Activated CD4-positive, alpha-beta T cell treated with anti-CD3 and anti-CD28 coated beads, Interleukin-2, amount 50 U/mL, for 48 hours (primary cell): ENCODE measurements around the gene MGMT.

Experiments
- DNase-seq, 2 experiments: peaks; one replicate each; pipeline ENCODE4 v3.0.0-alpha.2; 2020

MGMT gene

DNA sequence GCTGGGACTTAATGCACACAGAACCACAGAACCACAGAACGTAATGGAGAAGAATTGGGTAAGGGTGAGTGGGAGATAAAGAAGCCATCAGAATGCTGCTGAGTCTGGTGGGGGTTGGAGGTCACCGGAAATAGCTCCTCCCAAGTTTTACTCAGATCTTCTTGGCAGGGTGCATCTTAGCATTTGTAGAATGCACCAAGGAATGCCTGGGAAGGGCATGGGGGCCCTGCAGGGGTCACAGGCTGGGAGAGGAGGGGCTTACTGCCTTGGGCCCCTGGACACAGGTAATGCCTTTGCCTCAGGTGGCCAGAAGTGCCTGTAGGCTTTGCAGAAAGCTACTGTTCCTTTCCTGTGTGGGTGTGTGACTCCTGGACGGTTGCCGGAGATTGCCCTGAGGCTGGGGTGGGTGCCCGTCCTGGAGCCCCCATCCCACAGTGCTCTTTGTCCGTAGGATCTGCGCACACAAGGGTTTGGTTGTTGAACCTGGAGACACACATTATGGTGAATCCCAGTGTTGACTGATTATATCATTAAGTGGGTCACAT, 55.1 kb downstream of the MGMT start:
- DNase-seq = no peak

DNA sequence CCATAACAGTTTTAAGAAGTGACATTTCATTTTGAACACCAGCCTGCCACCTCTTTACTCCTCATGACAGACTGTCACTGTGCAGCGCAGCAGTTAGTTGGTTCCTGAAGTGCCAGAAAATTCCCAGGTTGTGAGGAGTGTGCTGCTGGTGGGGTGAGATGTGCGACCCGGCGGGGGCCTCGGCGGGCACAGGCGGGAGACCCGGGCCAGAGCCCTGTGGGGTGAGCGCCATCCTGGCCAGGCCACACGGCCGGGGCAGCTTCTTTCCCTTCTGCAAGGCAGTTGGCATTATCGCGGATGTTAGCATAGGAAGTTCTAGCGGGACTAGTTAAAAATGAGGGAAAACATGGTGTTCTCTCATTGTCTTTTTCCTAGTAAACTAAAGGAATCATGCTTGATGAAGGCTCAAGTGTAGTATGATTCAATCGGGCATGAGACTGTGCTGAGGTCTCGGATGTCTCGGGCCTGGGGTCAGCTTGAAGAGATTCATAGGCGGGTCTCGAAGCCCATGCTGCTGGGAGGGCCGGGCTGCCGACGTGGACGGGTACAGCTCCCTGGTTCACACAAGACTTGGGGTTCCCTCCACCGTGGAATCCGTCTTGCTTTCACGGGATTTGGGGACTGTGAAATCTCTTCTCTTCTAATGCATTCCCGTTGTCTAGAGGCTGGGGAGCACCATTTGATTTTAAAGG, 56.1 kb downstream of the MGMT start:
- no peak for DNase-seq

DNA sequence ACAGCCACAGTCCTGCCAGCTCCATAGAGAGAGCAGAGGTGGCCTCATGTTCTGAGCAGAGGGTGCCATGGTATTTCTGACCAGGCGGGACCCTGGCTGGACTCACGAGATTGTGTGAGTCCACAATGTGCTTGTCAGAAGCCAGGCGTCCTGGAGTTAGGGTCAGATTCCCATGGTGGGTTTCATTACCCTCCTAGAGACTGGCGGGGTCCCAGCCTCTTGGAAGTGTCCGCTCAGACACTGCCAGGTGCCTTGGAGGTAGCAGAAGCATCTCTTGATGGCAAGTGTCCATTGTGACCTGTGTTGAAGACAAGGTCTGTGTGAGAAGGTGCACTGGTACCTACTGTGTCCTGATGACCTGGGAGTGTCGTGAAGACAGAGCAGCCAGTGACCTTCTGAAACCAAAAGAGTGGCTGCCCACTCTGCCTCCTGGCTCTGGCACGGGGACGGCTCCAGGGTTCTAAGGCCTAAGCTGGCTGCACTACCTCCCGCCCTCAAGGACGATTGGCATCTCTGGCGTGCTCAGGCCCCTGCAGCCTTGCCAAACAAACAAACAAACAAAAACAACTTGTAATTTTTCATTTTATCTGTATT, 56.8 kb downstream of the MGMT start:
- no peak for DNase-seq

DNA sequence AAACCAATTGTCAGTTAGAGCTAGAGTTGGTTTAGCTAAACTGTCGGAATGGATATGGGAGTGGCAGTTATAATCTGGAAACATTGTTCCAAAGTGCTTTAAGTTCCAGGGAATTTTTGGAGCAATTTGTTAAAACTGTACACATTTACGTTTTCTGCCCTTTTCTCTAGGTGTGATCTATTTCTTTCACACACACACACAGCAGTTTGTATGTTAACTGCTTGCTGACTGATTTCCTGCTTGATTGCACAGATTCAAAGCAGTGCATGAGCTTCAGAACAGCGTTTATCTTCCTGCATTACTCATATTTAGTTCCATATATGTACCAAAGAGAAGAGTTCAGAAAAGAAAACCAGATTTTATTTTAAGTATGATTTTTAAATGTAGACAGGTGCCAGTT, 57.9 kb downstream of the MGMT start:
- DNase-seq = no peak

DNA sequence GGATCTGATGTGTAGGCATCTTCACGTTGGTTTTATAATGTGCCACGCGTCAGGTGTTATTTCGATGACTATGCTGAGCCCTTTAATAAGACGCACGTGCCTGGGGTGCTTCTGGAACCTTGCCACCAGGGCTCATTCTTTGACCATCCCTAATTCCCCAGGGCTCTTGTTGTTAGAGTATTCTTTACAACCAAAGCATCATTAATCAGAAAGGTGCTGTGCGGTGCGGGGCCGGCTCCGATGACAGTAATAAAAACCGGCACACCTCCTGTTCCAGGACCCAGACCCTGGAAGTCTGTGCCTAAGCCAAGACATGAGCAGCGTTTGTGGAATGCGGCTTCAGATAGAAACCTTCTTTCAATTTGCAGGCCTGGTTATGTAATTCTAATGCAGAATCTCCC, 58.4 kb downstream of the MGMT start:
- no peak for DNase-seq

DNA sequence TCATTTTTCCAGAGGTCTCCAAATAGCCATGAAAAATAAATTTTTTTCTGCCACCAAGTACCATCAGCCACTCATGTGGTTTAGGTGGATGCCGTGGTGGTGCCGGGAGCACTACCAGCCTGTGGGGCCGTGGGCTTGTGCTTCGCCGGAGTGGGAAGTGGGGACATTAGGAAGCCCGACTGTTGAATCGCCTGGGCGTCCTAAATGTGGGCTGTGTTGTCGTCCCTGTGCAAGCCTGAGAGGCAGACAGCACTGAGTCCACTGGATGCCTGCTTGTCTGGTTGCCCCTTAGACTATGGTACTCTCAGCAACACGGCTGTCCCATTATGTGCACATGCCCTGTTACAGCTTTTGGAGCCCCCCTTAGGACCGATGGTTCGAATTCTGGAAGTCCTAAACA, 59.9 kb downstream of the MGMT start:
- DNase-seq = no peak

DNA sequence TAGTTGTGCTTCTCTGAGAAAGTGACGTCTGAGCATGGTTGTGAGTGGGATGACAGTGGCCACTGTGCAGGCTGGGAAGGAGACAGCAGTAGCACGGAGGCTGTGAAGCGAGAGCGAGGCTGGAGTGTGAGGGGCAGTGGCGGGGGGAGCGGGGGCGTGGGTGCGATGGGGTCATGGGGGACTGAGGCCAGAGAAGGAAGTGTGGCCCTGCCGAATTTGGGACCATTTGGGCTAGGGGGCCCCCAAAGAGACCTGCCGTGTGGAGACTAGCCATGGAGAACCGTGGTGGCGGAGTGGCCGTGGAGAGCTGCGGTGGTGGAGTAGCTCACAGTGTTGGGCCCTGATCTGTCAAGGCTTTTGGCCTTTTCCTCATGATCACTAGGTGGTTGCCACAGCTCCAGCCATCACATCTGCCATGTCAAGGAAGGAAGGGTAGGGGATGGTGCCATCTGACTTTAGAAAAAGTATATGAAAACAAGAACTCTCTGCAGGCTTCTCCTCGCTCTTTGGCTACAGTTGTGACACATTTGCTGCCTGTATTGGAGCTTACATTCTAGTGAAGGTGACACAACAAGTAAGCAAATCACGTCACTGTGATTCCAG, 61.4 kb downstream of the MGMT start:
- no peak for DNase-seq

DNA sequence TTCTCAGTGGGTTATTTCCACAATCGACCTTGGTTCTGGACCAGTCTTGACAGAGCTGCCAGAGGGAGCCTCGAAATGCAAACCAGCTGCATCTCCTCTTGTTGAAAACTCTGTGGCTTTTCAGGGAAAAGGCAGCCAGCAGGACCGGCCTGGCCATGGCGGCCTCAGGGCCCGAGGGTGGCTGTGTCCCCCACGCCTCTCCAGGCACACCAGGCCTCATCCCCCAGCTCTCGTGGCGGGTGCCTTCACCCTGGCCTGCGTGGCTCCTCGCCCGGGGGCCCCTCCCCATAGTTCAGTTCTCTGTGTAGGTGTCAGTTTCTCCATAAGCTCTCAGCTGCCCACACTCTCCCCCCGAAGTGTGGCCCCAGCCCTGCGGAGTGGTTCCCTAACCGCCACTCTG, 63.5 kb downstream of the MGMT start:
- DNase-seq = no peak

DNA sequence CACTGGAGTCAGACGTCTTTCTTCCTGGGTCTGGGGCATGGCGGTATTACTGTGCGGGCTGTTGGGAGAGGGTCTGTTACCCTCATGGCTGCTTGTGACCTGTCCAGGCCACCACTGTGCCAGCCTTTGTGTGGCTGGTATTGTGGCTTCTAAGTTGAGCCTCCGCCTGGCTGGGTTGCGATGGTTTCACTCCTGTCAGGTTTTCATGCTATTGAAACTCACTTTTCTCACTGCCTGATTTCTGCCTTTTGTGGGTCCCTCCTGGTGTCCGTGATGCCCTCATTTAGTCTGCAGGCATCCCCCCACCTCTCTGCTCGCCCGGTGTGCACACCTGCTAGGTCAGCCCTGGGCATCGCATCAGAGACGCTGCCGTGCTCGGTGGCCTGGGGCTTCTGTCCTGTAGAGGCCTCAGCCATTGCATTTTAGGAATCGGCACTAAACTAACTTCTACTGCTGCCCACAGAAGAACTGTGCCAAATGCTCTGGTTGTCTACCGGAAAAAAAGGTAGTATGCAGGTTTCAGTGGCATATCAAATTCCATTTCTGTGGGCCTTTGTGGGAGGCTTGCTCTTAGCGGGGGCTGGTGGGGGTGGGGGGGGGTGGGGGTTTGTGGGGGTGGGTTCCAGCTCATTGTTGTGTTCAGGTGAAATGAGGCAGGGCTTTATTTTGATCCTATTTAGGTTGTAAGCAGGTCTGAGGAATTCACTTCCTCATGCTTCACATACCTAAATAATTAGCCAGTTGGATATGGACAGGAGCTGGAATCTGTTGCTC, 64.3 kb downstream of the MGMT start:
- DNase-seq = no peak

DNA sequence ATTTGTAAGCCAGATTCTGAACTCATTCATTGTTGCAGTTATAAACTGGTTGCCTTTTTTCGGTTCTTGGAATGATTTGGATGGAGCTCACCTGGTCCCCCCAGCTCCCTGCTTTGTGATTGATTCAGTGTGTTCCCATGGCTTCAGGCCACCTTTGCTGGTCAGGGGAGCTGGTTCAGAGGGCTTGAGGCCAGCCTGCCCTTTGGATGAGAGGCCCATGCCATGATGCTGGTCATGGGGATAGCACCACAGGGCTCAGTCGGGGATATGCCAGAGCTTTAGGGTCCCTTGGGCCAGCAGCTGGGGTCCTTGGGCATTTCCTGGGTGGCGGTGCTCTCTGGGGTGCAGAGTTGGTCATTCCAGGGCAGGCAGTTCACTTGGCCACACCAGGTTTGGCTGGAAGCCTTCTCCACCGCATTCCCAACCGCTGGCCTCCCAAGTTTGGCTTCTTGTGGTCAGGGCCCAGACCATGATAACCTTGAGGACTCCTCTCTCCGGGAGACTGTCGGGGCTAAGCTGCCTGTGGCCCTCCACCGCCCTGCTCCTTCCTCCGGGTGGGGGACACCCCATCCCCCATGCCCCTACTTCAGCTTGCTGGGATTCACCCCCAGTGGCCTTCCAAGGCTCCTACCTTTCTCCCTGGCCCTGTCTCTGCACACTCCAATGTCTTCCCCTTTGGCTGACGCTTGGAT, 65.1 kb downstream of the MGMT start:
- DNase-seq = no peak

DNA sequence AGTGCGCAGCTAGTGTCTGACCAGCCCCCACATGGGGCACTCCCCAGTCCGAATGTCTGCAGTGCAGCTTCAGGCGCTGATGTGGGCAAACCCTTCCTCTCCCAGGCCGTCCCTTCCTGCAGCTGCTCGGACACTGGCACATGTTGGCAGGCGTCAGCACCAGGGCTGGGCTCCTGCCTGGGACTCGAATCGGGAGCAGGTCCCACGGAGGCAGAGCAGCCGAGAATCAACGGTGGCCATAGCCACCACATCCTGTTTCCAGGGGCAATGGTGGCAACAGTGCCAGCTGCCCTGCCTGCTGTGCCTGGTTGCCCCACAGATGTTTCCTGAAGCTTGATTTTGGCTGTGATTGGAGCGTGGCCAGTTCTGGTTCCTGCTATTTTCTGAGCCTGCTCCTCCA, 65.8 kb downstream of the MGMT start:
- DNase-seq = no peak

DNA sequence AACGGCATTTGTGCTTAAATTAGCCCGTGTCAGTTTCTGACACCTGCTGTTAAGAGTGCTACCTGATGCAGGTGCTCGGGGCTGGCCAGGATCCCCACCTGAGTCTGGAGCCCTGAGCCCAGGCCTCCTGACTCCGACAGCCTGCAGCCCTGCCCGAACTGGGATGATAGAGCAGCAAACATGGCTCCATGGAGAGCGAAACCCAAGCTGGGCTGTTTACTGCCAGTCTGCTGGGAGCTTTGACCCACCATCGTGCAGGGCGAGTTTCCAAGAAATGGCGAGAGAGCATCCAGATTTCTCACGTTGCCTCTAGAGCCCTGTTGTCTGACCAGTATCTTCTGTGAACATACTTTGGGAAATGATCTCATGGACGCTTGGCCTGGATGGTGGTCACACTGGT, 66.2 kb downstream of the MGMT start:
- DNase-seq = no peak

DNA sequence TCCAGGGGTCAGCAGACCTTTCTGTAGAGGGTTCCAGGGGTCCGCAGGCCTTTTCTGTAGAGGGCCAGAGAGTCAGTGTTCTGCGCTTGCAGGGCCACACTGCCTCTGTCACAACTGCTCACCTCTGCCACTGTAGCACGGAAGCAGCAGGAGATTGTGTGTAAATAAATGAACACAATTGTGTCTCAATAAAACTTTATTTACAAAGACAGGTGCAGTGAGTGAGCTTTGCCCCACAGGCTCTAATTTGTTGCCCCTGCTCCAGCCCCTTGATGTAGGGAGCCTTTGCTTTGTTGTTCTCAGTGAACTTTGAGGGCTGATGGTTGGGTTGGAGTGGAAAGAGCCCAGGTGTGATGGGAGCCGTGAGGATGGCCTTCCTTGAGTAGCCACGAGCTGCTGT, 67.8 kb downstream of the MGMT start:
- DNase-seq = no peak

DNA sequence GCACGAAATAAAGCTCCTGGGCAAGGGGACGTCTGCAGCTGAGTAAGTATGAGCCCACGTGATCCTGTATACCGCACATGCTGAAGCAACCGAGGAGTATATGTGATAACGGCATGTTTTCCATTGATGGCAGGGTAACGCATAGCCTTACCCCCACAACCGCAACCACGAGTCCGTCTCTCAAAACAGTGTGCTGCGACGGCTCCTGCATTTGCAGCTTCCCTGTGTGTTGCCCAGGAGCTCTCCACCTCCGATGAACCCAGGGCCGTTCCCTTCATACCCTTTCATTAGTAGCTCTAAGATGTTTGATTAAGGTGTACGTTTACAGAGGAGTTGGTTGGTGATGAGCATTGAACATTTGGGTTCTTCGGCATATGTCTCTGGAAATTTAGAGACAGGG, 69.3 kb downstream of the MGMT start:
- no peak for DNase-seq

DNA sequence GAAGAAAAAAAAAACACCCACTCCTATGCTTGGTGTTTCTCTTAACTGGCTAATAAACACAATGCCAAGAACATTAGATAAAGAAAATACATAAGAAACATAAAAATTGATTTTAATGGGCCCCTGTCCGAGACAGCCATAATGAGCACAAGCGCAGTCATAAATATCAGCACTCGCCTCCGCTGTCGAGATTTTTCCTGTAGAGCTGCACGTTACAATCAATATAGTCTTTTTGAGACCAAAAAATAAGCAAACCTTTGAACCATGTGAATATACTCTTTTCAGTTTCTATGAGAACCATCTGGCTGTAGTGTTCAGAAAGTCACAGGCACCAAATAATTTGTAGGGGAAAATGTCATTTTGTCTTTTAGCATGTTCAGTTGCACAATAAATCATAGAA, 70.1 kb downstream of the MGMT start:
- DNase-seq = no peak

DNA sequence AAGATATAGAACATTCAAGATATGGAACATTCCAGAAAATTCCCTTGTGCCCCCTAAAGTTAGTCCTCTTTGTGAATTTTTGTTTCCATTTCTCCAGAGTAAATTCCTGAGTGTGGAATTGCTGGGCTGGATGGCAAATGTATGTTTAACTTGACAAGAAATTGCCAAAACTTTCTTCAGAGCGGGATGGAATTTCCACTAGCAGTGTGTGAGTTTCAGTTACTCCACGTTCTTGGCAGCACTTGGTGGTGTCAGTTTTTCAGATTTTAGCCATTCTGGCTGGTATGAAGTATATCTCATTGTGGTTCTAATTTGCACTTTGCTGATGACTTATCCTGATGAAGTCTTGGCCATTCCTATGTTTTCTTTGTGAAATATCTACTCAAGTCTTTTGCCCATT, 71.2 kb downstream of the MGMT start:
- DNase-seq = no peak

DNA sequence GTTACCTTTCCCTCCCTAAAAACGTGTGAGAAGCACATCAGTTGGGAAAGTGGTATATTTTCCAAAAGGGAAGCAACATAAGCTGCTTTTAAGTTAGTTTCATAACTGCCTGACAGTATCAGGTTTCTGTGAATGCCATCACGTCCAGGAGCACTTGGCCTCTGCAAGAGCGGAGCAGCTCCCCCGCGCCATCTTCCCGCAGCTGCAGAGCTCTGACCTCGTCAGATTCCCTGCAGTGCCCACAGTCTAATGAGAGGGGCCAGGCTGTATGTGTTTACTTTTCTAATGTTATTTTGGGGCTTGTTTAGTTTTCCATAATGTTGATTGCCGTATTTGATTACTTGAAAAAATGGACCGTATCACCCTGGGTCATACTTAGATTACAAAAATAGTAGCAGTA, 74.2 kb downstream of the MGMT start:
- DNase-seq = no peak

DNA sequence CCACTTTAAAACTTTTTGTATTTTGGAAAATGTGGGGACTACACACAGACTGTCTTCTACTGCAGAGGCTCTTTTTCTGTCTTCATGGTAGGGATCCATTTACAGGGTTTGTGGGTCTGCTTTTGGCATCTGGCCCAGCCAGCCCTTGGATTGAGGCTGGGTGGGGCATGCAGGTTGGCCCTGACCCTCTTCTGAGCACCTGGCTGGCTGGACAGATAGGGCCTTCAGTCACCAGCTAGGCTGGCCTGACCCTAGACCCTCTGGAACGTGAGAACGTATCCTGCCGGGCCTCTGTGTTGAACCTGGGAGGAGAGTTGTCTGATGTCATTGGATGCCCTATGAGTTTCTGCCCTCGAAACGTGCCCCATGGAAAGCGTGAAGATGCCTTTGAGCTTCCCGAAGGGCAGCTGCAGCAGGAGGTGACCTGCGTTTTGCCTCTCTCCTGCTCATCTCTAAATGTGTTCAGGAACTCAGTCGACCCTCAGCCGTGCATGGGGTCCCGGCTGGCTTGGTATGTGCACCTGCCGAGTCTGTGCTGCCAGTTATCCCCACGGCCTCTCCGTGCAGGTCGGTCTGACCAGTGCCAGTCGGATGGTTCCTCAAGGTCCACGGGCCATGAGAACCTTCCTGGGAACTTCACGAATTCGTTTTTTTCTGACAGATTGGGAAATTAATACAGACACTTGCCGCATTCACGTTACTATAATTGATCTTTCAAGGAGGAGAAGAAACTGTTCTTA, 74.9 kb downstream of the MGMT start:
- DNase-seq = no peak

DNA sequence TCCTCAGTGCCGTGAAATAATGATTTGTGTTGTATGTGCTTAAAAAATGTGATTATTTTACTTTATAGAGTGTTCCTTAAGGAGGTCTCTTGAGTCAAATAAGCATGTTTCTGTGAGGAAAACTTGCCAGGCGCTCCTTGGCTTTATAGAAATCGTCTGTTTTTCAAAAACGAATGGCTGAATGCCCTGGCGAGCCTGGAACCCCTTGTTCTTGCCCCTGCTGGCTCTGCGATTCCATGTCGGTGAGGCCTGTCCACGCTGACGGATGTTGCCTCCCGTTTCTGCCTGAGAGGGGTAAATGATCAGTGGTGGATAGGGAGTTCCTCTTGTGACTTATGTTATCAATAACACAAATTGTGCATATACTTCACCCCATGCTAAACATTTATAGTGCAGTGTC, 75.5 kb downstream of the MGMT start:
- DNase-seq = no peak

DNA sequence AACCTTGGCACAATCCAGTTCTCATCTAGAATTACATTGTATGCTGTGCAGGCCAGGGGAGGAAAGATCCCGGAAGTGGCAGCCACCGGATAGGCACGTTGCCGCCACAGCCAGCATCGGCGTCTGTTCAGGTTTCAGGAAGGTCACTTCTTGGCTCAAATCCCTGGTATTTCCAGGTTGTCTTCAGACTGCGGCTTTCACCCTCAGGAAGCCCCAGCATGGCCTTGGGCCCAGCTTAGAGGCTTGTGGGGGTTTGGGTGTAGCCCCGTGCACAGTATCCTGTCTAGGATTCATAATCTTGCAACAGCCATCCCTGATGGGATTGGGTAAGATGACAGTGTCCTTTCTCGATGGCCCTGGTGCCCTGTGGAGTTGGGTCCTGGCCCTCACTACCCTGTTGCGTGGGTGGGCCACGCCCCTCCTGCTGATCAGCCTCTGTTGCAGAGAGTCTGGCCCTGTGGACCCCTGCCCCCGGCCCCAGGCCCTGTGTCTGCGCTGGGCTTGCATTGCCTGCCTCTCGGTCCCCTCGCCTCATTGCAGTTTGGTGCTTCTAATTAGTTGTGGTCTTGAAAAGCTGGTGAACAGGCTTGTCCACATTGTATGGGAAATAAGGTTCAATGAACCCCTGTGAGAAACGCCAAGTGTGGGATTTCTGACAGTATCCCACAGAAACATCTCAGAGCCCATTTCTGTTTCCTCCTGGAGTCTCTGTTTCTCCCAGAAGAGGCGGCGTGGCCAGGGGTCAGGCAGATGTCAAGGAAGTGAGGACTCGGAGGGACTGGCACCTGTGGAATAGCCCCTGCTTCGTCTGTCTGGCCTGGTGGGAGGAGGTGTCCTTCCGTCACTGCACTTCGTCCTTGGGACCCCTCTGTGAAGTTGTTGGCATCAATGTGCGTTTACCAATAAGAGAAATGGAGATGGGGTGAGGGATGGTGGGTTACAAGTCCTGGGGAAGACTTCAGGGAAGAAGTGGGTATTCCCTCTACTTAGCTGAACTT, 77.5 kb downstream of the MGMT start:
- no peak for DNase-seq

DNA sequence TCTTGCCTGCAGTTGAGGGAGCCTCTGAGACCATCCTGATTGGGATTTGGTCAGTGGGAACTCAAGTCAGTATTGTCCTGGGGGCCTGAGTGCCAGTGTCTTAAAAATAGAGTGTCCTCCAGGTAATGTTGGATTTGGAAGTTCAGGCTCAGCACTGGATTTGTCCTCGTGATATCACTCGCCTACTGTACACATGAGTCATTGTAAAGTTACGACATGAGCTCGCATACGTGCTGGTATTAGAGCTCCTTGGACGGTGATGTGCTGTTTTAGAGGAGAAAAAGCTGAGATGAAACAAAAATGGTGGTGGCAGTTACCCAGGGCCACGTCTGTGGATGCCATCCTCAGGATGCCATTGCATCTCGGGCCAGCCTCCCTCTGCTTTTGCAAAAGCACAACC, 78.2 kb downstream of the MGMT start:
- no peak for DNase-seq
